Measurements from ENCODE around the gene CAPZB.

DNA sequence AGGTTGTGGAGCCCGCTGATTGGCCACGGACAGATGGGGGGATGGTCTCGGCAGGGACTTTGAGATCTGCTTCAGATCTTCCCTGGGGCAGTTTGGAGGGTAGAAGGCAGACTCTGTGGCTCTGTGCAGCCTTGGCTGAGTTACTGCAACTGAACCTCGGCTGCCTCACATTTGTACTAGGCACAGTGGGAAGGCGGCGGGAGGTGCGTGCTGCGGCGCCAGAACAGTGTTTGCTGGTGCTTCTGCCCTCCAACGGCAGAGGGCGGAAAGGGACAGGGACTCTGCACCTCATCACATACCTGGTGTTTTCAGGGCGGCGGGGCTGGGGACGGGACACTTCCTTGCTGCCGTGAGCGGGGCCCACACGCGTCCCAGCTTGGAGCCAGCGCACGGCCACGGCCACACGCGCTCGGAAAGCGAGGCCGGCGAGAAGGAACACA, 147.0 kb downstream of the CAPZB start:
- TF ChIP-seq, protein P1, sequence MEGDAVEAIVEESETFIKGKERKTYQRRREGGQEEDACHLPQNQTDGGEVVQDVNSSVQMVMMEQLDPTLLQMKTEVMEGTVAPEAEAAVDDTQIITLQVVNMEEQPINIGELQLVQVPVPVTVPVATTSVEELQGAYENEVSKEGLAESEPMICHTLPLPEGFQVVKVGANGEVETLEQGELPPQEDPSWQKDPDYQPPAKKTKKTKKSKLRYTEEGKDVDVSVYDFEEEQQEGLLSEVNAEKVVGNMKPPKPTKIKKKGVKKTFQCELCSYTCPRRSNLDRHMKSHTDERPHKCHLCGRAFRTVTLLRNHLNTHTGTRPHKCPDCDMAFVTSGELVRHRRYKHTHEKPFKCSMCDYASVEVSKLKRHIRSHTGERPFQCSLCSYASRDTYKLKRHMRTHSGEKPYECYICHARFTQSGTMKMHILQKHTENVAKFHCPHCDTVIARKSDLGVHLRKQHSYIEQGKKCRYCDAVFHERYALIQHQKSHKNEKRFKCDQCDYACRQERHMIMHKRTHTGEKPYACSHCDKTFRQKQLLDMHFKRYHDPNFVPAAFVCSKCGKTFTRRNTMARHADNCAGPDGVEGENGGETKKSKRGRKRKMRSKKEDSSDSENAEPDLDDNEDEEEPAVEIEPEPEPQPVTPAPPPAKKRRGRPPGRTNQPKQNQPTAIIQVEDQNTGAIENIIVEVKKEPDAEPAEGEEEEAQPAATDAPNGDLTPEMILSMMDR (IDR thresholded peaks at IDR 0.05; ENCODE audit: insufficient read depth, low read length, poor library complexity, severe bottlenecking): no peak
- no peak for TF ChIP-seq EZH2phosphoT487 (conservative IDR thresholded peaks at IDR 0.05; ENCODE audit: low read length)
